Measurements from ENCODE around the gene TTC3.

- TF ChIP-seq CTCF (conservative IDR thresholded peaks at IDR 0.05; ENCODE audit: low read depth, low read length) (no peak), EZH2phosphoT487 (IDR thresholded peaks at IDR 0.05; ENCODE audit: borderline replicate concordance, low read length) (no peak), EZH2 (IDR thresholded peaks at IDR 0.05; ENCODE audit: low read length, unreplicated experiment) (no peak)
These were observed 66.1 kb downstream of the TTC3 start for GRCh38 chr21:37139154-37139553.
